ENCODE measurements around the gene STARD13. TPM values are rescaled to one million over a fixed set of nuclear protein-coding genes. Genes with fewer than 3 reads are reported as not detected.

Gene STARD13
- total RNA-seq, 1 experiment from 2014 or later = 26.6 TPM

DNA sequence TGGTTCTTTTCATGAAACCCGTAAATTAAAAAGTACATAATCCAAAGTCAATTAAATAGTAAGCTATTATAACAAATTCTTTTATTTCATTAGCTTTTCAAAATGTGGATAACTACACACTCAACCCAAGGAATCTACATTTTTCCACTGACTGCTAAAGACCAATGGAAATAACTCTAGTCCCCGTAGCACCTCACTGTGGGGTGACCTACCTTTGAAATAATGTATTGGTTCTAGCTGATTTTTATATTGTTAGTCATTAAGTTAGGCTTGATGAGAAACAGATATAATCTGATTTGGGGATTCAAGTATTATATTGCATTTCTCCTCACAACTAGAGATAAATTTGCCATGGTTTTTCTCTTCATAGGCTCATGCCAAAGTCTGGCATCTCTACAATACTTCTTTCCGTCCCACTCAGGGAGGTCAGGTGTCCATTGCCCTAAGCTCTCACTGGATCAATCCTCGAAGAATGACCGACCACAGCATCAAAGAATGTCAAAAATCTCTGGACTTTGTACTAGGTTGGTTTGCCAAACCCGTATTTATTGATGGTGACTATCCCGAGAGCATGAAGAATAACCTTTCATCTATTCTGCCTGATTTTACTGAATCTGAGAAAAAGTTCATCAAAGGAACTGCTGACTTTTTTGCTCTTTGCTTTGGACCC lies 232.0 kb downstream of the STARD13 start:
- Histone ChIP-seq H3K4me1 (ENCODE audit: insufficient read depth, low read length) (no peaks in the 10 kb centered on the region), H3K9me3 (ENCODE audit: low read length) (no peaks in the 10 kb centered on the region), H3K79me2 (ENCODE audit: low read length) (no peaks in the 10 kb centered on the region), H3K27me3 (ENCODE audit: low read length) (no peaks in the 10 kb centered on the region), H3K9me2 (replicated peaks; ENCODE audit: low read length) (no peaks in the 10 kb centered on the region), H3K36me3 (ENCODE audit: low read depth, low read length) (no peaks in the 10 kb centered on the region), H3K4me2 (ENCODE audit: low read length) (no peak overlapping the region), H3K4me3 (ENCODE audit: low read length) (no peak overlapping the region), H3K27ac (ENCODE audit: low read length) (no peak overlapping the region), H2AFZ (ENCODE audit: low read length) (no peak overlapping the region), H3K9ac (ENCODE audit: low read length) (no peak overlapping the region), H3F3A (ENCODE audit: low read length, unreplicated experiment) (no peaks in the 10 kb centered on the region), H4K20me1 (ENCODE audit: low read length) (no peaks in the 10 kb centered on the region)
- ChIA-PET POLR2A (ENCODE audit: unreplicated experiment) (no interaction called here), CTCF (no interaction called here)
- TF ChIP-seq, protein P1, sequence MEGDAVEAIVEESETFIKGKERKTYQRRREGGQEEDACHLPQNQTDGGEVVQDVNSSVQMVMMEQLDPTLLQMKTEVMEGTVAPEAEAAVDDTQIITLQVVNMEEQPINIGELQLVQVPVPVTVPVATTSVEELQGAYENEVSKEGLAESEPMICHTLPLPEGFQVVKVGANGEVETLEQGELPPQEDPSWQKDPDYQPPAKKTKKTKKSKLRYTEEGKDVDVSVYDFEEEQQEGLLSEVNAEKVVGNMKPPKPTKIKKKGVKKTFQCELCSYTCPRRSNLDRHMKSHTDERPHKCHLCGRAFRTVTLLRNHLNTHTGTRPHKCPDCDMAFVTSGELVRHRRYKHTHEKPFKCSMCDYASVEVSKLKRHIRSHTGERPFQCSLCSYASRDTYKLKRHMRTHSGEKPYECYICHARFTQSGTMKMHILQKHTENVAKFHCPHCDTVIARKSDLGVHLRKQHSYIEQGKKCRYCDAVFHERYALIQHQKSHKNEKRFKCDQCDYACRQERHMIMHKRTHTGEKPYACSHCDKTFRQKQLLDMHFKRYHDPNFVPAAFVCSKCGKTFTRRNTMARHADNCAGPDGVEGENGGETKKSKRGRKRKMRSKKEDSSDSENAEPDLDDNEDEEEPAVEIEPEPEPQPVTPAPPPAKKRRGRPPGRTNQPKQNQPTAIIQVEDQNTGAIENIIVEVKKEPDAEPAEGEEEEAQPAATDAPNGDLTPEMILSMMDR (conservative IDR thresholded peaks at IDR 0.05; ENCODE audit: low read depth, low read length) = no peak
- TF ChIP-seq EZH2phosphoT487 (IDR thresholded peaks at IDR 0.05; ENCODE audit: borderline replicate concordance, low read length) = no peak
- no peak for TF ChIP-seq EZH2 (IDR thresholded peaks at IDR 0.05; ENCODE audit: low read length, unreplicated experiment)
- no peak for ATAC-seq
- DNase-seq = no peak
- no TSS peak for BruUV-seq (replicated peaks)
- intact Hi-C loops (cut with micrococcal nuclease) = no loop called here
